Muscle layer of duodenum (tissue), 2 donors: ENCODE measurements around the gene ADAMTS16.

ENCODE experiments used
- H3K27ac ChIP-seq: one replicate; pipeline ENCODE4 v1.7.0; 2013; ENCODE audit warnings: mild to moderate bottlenecking, low read length
- H3K27me3 ChIP-seq: one replicate; pipeline ENCODE4 v1.7.0; 2013; ENCODE audit warnings: low read depth, mild to moderate bottlenecking, control low read depth, low read length
- H3K36me3 ChIP-seq, 2 donors: one replicate each; pipeline ENCODE4 v1.7.0; 2013; ENCODE audit warnings: low read length in 2 of 2, control low read depth in 1 of 2, mild to moderate bottlenecking in 1 of 2; ENCODE audit not compliant: insufficient read depth in 2 of 2, control insufficient read depth in 1 of 2
- H3K4me1 ChIP-seq, 2 donors: one replicate each; pipeline ENCODE4 v1.7.0; 2013; ENCODE audit warnings: low read length in 2 of 2, mild to moderate bottlenecking in 2 of 2, control low read depth in 1 of 2, moderate library complexity in 1 of 2; ENCODE audit not compliant: insufficient read depth in 2 of 2, control insufficient read depth in 1 of 2
- H3K4me3 ChIP-seq, 2 donors: one replicate each; pipeline ENCODE4 v1.7.0; 2013; ENCODE audit warnings: low read length in 2 of 2, low read depth in 1 of 2, mild to moderate bottlenecking in 1 of 2
- H3K9me3 ChIP-seq, 2 donors: one replicate each; pipeline ENCODE4 v1.7.0; 2013; ENCODE audit warnings: low read length in 2 of 2, control low read depth in 1 of 2, mild to moderate bottlenecking in 1 of 2; ENCODE audit not compliant: control insufficient read depth in 1 of 2
- donor health status: healthy.

The ADAMTS16 gene, protein sequence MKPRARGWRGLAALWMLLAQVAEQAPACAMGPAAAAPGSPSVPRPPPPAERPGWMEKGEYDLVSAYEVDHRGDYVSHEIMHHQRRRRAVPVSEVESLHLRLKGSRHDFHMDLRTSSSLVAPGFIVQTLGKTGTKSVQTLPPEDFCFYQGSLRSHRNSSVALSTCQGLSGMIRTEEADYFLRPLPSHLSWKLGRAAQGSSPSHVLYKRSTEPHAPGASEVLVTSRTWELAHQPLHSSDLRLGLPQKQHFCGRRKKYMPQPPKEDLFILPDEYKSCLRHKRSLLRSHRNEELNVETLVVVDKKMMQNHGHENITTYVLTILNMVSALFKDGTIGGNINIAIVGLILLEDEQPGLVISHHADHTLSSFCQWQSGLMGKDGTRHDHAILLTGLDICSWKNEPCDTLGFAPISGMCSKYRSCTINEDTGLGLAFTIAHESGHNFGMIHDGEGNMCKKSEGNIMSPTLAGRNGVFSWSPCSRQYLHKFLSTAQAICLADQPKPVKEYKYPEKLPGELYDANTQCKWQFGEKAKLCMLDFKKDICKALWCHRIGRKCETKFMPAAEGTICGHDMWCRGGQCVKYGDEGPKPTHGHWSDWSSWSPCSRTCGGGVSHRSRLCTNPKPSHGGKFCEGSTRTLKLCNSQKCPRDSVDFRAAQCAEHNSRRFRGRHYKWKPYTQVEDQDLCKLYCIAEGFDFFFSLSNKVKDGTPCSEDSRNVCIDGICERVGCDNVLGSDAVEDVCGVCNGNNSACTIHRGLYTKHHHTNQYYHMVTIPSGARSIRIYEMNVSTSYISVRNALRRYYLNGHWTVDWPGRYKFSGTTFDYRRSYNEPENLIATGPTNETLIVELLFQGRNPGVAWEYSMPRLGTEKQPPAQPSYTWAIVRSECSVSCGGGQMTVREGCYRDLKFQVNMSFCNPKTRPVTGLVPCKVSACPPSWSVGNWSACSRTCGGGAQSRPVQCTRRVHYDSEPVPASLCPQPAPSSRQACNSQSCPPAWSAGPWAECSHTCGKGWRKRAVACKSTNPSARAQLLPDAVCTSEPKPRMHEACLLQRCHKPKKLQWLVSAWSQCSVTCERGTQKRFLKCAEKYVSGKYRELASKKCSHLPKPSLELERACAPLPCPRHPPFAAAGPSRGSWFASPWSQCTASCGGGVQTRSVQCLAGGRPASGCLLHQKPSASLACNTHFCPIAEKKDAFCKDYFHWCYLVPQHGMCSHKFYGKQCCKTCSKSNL

DNA sequence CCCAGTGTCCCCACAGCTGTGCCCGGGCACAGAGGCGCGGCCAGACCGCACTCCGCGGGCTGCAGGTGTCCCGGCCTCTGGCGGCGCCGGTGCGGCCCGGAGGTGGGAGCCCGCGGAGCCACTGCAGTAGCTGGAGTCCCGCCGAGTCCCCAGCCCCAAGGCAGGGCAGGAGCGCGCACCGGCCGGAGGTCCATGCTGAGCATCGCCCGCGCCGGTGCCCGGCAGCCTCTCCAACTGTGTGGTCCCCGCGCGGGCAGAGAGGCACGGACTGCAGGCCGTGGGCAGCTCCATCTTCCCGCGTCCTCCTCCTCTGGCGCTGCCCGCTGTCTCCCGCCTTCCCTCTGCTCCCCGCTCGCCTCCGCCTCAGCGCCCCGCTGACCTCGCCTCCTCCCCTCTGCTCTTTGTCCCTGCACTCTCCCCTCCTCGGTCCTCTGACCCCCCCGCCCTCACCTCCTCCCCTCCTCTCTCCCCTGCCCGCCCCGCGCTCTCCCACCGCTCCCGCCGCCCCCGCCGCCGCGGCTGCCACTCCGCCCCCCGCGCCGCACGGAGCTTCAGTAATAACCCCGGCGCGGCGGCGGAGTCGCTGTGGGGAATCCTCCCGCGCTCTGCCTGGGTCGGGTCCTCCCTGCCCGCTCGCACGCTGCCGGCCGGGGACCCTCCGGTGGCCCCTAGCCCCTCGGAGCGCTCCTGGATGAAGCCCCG lies at the start of gene ADAMTS16:
ADAMTS16 (plus strand) TSS at position 554 of the 702 bp plus-strand sequence; CDS start at position 692, 138 bp downstream.
- Histone ChIP-seq H3K27ac (no peak within 1 kb of the TSS), H3K27me3 (peaks cover 10% of the 10 kb centered on the region), H3K36me3 (no peaks in the 10 kb centered on the region), H3K4me1 (peaks cover 0 to 25% of the 10 kb centered on the region in 2 donors), H3K4me3 (peak within 1 kb of the TSS in 1 of 2 donors; percentile 53), H3K9me3 (no peaks in the 10 kb centered on the region)

DNA sequence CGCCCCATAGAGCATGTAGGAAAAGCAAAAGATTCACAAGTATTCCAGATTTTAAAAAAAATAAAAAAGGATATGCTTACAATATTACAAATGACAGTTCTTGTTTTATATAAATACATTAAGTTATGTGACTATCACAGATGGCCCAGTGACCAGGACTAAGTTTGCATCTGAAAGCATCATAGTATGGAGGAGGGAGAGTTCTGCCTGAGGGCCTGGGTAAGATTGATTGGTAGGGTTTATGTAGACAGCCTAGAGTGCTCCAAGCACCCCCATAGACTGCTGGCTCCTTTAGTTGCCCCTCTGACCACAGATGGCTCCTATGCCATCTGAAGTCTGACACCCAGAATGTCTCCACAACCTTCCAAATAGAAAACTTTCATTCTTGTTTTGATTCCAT lies 48.0 kb upstream of the ADAMTS16 start:
- Histone ChIP-seq H3K27ac (no peak overlapping the region), H3K36me3 (no peaks in the 10 kb centered on the region), H3K27me3 (no peaks in the 10 kb centered on the region), H3K4me3 (no peak overlapping the region), H3K9me3 (no peaks in the 10 kb centered on the region), H3K4me1 (no peaks in the 10 kb centered on the region)

DNA sequence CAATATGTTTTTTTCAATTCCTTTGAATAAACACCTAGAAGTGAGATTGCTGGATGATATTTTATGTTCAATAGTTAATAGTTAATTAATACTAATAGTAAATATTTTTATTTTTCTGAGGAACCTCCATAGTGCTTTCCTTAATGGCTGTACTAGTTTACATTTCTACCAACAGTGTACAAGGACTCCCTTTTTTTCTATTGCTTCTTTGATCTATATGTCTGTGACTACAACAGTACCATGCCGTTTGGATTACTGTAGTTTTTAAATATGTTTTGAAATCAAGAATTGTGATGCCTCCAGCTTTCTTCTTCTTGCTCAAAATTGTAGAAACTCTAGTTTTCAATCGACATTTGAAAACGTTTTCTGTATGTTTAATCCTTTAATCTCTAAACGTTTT lies 39.5 kb upstream of the ADAMTS16 start:
- Histone ChIP-seq H3K4me3 (no peak overlapping the region), H3K4me1 (no peaks in the 10 kb centered on the region), H3K27ac (no peak overlapping the region), H3K27me3 (no peaks in the 10 kb centered on the region), H3K36me3 (no peaks in the 10 kb centered on the region), H3K9me3 (no peaks in the 10 kb centered on the region)

DNA sequence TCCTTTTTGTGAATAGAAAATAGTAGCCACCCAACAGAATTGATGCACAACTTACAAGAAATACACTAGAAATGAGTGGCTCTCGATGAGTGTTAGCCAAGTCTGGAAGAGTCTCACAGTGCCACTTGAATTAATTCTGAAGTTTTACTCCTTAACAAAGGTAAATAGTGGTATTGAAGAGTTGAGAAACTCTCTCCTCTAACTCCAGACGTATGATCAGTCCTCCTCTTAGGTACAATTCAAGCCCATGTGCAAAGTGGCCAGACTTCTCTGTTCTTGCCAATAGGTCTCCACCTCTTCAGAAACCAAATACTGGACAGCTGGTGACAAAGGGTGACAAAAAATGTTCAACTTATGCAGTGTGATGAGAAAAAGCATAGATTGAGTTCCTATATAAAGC lies 38.5 kb upstream of the ADAMTS16 start:
- H3K4me1 ChIP-seq, result no peaks in the 10 kb centered on the region
- H3K4me3 ChIP-seq, result no peak overlapping the region

DNA sequence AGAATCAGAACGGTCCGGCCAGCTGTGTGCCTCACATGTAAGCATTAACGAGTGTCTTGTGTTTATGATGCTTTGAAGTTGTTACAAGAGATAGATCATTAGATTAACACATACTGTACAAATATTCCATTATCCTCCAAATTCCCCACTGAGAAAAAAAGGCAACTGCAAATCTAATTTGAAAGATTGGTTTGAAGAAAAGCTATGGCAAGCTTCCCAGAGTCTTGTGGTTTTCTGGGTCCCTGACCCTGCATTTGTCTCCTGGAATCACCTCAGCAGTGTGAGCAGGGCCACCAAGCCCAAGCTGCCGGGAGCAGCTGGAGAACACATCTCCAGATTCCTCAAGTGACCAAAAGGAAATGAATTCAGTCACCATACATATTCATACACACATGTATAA lies 36.9 kb upstream of the ADAMTS16 start:
- Histone ChIP-seq H3K27ac (no peak overlapping the region), H3K27me3 (no peaks in the 10 kb centered on the region), H3K36me3 (no peaks in the 10 kb centered on the region), H3K4me3 (no peak overlapping the region), H3K4me1 (no peaks in the 10 kb centered on the region), H3K9me3 (no peaks in the 10 kb centered on the region)

More for the DNA sequence above, 38.5 kb upstream of the ADAMTS16 start:
- Histone ChIP-seq H3K27me3 (no peaks in the 10 kb centered on the region), H3K27ac (no peak overlapping the region), H3K9me3 (no peaks in the 10 kb centered on the region), H3K36me3 (no peaks in the 10 kb centered on the region)

DNA sequence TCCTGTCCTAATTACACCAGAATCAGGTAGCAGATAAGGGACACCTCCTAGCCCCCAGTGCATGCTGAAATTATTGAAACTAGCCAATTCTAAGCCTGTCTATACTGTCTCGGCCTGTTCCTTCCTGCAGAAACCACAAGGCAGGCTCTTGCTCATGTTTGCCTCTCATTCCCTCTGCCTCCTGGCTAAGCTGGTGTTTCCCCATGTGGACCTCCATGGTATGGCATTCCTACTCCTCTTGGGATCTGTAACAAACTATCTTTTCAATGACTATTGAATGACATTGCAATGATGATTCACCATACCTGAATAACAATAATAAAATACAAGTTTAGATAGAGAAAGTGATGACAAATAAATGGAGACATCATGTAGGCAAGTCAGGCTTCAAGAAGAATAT lies 35.6 kb upstream of the ADAMTS16 start:
- no peak overlapping the region for H3K27ac ChIP-seq
- H3K4me1 ChIP-seq, result no peaks in the 10 kb centered on the region
- H3K4me3 ChIP-seq, result no peak overlapping the region
- H3K36me3 ChIP-seq, result no peaks in the 10 kb centered on the region
- H3K9me3 ChIP-seq, result no peaks in the 10 kb centered on the region
- H3K27me3 ChIP-seq, result no peaks in the 10 kb centered on the region

DNA sequence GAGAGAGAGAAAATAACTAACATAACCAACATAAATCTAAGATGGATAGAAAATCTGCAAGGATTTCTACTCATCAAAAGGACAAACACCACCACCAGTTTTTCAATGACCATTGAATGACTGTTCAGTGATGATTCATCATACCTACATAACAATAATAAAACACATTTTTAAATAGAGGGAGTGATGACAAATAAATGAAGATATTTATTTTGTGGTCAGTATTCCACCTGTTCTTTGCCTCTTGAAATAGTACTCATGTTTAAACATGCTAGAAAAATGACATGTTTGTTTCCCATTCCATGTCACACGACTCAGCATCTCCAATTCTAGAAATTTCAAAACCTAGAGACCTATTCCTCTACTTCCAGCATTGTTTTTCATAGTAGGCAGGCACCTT lies 34.6 kb upstream of the ADAMTS16 start:
- Histone ChIP-seq H3K4me1 (no peaks in the 10 kb centered on the region), H3K27me3 (no peaks in the 10 kb centered on the region), H3K9me3 (no peaks in the 10 kb centered on the region), H3K4me3 (no peak overlapping the region), H3K27ac (no peak overlapping the region), H3K36me3 (no peaks in the 10 kb centered on the region)

DNA sequence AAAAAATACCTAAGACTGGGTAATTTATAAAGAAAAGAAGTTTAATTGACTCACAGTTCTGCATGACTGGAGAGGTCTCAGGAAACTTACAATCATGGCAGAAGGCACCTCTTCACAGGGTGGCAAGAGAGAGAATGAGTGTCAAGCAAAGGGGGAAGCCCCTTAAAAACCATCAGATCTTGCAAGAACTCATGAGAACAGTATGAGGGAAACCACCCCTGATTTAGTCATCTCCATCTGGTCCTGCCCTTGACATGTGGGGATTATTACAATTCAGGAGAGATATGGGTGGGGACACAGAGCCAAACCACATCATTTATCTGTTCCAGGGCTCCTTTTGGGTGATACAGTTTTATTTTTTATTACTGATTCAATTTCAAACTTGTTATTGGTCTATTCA lies 23.2 kb upstream of the ADAMTS16 start:
- no peak overlapping the region for H3K27ac ChIP-seq
- H3K4me1 ChIP-seq, result no peaks in the 10 kb centered on the region
- H3K4me3 ChIP-seq, result no peak overlapping the region
- H3K9me3 ChIP-seq, result peaks cover 0 to 12% of the 10 kb centered on the region in 2 donors
- H3K36me3 ChIP-seq, result no peaks in the 10 kb centered on the region
- H3K27me3 ChIP-seq, result no peaks in the 10 kb centered on the region

DNA sequence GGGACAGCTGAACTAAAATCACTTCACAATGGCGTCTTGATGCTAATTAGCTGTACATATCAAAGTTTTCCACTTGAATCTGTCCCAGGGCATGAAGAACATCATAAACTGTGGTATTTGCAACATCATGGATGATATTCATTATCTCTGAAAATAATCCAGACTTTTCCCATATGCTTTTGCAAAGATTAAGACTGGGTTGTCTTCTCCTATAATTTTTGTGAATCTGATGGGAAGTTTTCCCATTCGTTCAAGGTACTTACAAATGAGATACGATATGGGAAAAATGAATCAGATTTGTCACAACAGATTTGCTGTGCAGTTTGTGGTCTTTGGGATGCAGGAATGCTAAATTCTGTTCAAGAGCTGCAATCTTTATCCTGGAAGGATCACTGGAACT lies 17.4 kb upstream of the ADAMTS16 start:
- no peak overlapping the region for H3K4me3 ChIP-seq
- no peak overlapping the region for H3K27ac ChIP-seq
- no peaks in the 10 kb centered on the region for H3K4me1 ChIP-seq
- no peaks in the 10 kb centered on the region for H3K27me3 ChIP-seq
- H3K9me3 ChIP-seq, result peaks cover 0 to 8% of the 10 kb centered on the region in 2 donors
- H3K36me3 ChIP-seq, result no peaks in the 10 kb centered on the region

DNA sequence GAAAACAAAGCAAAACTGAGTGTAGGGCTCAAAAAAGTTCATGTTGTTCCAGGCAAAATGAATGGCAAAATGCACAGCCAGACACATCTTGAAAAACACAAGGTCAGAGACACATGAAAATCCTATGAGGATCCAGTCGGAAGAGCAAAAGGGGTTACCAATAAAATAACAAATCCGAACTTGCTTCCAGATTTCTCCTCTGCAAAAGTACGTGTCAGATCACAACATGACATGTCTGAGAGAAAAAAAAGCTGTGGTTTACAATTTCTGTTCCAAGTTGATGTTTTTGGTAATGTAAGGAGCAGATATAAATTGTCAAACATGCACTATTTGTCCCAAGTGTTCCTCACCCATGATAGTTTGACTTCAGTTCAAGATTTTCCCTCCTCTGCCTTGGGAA lies 15.9 kb upstream of the ADAMTS16 start:
- Histone ChIP-seq H3K9me3 (peaks cover 0 to 6% of the 10 kb centered on the region in 2 donors), H3K36me3 (no peaks in the 10 kb centered on the region), H3K4me3 (no peak overlapping the region), H3K27me3 (no peaks in the 10 kb centered on the region), H3K27ac (no peak overlapping the region), H3K4me1 (no peaks in the 10 kb centered on the region)
